NB4 (cell line): Measurements from ENCODE around the gene ABCB9.

Experiments used
- DNase-seq: peaks from one replicate; pipeline ENCODE4 v3.0.0; 2010; ENCODE audit warnings: low read depth
- H3K4me3 ChIP-seq: one replicate; pipeline ENCODE4 v1.5.1; 2011; ENCODE audit warnings: mild to moderate bottlenecking, low read depth, low read length, moderate library complexity
- CTCF ChIP-seq: IDR thresholded peaks from one replicate; pipeline ENCODE4 v1.5.1; 2012; ENCODE audit warnings: low read depth, low read length
- MYC ChIP-seq: IDR thresholded peaks from 2 replicates; pipeline ENCODE4 v1.6.1; 2011; ENCODE audit warnings: low read depth, low read length
- POLR2A ChIP-seq: IDR thresholded peaks from 2 replicates; pipeline ENCODE4 v1.6.1; 2011; ENCODE audit warnings: mild to moderate bottlenecking; ENCODE audit not compliant: insufficient read length; ENCODE audit errors: extremely low read depth
- TF ChIP-seq, protein P1 (sequence below): IDR thresholded peaks from 2 replicates; pipeline ENCODE4 v1.6.1; 2011; ENCODE audit warnings: low read depth, low read length

Gene ABCB9

DNA sequence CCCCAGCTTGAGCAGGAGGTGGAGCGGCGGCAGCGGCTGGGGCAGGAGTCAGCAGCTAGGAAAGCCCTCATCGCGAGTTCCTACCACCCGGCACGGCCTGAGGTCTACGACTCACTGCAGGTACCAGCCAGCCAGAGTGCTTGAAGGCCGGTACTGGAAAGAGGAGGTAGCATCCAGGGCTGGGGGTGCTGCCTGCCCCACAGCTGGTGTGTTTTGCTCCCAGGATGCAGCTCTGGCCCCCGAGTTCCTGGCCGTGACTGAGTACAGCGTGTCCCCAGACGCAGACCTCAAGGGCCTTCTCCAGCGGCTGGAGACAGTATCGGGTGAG lies 10.3 kb upstream of the ABCB9 start:
- no peak for TF ChIP-seq CTCF
- TF ChIP-seq, protein P1, sequence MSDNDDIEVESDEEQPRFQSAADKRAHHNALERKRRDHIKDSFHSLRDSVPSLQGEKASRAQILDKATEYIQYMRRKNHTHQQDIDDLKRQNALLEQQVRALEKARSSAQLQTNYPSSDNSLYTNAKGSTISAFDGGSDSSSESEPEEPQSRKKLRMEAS, result no peak
- TF ChIP-seq MYC, result no peak
- TF ChIP-seq POLR2A, result no peak
- no peak for DNase-seq
- H3K4me3 ChIP-seq, result peak overlapping the region; percentile 87

DNA sequence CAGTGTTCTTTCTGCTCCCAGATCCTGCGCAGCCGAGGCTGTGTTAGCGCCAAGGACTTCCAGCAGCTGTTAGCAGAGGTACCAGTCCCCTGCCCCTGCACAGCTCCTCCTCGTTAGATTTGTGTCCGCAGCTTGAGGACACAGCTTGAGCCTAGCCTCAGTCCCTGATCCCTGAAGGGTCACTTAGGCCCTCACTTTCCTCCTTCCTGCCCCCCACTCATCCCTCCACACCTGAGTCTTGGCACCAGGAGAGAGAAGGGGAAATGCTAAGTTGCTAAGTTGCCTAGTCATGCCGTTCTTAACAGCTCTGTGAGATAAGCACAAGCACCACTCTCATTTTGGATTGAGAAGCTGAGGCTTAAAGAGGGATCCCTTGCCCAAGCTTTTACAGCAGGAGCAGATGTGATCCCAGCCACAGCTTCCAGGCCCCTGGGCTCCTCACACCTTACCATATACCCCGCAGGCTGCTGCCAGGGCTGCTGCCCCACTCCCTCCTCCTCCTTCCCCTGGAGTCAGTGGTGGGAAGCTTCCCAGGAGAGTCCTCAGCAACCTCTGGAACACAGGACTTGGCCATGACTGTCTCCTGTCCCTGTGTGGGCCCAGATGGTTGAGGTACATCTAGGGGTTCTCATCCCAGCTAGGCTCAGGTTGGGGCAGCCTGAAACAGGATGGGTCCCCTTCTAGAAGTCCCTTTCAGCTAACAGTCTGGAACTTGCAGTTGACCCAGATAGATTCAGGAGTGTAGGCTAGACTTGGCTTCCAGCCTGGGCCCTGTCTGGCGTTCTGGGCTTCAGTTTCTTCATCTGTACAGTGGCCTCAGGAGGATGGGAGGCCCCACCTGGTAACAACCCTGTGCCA lies 9.8 kb upstream of the ABCB9 start:
- DNase-seq, result peak; percentile 55
- peak overlapping the region; percentile 87 for H3K4me3 ChIP-seq
- TF ChIP-seq CTCF (no peak), MYC (no peak), POLR2A (no peak)
- TF ChIP-seq, protein P1, result no peak

- TF ChIP-seq, protein P1, result peak; percentile 92
- TF ChIP-seq MYC (peak; percentile 92), CTCF (no peak), POLR2A (peak; percentile 71)
- DNase-seq, result peak; percentile 97
- peak within 1 kb of the TSS; percentile 87 for H3K4me3 ChIP-seq
Measured at GRCh38 chr12:122974892-122975789, 8.9 kb upstream of the ABCB9 start, which contains the start of gene OGFOD2. Gene OGFOD2 (plus strand): TSS chr12:122975244. CDS start chr12:122975252, 8 bp downstream.

DNA sequence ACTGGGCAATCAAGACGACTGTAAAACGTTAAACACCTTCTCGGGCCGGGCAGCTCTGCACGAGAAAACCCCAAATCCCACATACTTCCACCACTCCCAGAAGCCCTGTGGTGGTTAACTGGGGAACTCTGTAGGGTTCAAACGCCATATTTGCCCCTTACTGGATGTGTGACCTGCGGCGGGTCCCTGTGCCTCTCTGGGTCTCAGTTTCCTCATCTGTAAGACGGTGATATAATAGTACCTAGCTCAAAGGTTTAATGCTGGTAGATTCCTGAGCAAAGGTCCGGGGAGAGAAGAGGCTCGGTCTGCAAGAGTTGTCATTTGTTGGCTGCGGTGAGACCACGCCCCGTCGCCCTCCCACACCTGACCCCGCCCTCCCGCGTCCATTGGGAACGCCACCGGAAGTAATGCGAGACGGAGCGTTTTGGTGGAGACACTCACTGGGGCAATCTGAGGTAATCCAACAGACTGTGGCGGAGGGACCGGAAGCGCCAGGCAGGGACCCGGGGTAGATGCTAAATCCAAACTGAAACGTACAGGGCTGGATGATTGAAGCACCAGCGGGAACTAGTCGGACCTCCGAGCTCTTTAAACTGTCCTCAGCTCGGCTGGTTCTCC lies 8.1 kb upstream of the ABCB9 start:
- H3K4me3 ChIP-seq, result peak overlapping the region; percentile 87
- TF ChIP-seq, protein P1, result peak; percentile 76
- peak; percentile 79 for TF ChIP-seq MYC
- TF ChIP-seq CTCF, result no peak
- peak; percentile 84 for TF ChIP-seq POLR2A
- peak; percentile 100 for DNase-seq

GRCh38 chr12:122969676-122970075 lies 3.4 kb upstream of the ABCB9 start:
- TF ChIP-seq POLR2A (no peak), MYC (no peak), CTCF (no peak)
- TF ChIP-seq, protein P1, result no peak
- DNase-seq, result no peak
- no peak overlapping the region for H3K4me3 ChIP-seq
